HG02870 (cell line): ENCODE measurements around the gene RASGRP3.

Experiments
- ATAC-seq: cut with Tn5 transposase; IDR thresholded peaks from one replicate; pipeline ENCODE4 v1.9.1; 2021; ENCODE audit warnings: mild to moderate bottlenecking, moderate library complexity; ENCODE audit not compliant: unreplicated experiment

Gene RASGRP3

GRCh38 chr2:33607905-33608304 lies 131.5 kb downstream of the RASGRP3 start:
- no peak for ATAC-seq

GRCh38 chr2:33614190-33614589 lies 137.7 kb downstream of the RASGRP3 start:
- no peak for ATAC-seq
